ENCODE measurements around the gene C10orf120. TPM values are rescaled to one million over a fixed set of nuclear protein-coding genes. Genes with fewer than 3 reads are reported as not detected.

Gene C10orf120
- total RNA-seq, 1 donor from 2014 or later, result not detected

DNA sequence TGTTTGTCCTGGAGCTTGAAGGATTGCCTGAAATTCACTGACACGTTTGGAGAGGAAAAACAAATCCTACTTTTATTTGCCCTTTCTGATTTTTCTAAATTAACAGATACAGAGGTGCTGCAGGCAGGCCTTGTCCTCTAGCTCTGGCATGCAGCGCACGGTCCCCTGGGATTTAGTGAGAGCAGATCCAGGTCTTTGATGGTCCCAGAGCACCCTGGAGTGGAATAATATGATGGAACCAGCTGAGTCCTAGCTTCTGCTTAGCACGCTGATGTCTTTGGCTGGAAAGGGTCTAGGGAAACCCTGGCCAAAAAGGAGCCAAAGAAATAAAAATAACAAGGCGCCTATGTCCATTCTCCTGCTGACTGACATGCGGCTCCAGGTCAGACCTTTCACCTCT lies 40.5 kb downstream of the C10orf120 start:
- Histone ChIP-seq H3K4me3 (ENCODE audit: low read depth, low read length) (no peak overlapping the region), H3K27me3 (ENCODE audit: control insufficient read depth, insufficient read depth, low read length) (no peaks in the 10 kb centered on the region), H3K36me3 (ENCODE audit: control insufficient read depth, insufficient read depth, low read length) (no peaks in the 10 kb centered on the region)
- TF ChIP-seq, protein P1, sequence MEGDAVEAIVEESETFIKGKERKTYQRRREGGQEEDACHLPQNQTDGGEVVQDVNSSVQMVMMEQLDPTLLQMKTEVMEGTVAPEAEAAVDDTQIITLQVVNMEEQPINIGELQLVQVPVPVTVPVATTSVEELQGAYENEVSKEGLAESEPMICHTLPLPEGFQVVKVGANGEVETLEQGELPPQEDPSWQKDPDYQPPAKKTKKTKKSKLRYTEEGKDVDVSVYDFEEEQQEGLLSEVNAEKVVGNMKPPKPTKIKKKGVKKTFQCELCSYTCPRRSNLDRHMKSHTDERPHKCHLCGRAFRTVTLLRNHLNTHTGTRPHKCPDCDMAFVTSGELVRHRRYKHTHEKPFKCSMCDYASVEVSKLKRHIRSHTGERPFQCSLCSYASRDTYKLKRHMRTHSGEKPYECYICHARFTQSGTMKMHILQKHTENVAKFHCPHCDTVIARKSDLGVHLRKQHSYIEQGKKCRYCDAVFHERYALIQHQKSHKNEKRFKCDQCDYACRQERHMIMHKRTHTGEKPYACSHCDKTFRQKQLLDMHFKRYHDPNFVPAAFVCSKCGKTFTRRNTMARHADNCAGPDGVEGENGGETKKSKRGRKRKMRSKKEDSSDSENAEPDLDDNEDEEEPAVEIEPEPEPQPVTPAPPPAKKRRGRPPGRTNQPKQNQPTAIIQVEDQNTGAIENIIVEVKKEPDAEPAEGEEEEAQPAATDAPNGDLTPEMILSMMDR (IDR thresholded peaks at IDR 0.05; ENCODE audit: insufficient read depth, low read length, poor library complexity, severe bottlenecking), result no peak
- DNase-seq (ENCODE audit: low read depth), result no peak

DNA sequence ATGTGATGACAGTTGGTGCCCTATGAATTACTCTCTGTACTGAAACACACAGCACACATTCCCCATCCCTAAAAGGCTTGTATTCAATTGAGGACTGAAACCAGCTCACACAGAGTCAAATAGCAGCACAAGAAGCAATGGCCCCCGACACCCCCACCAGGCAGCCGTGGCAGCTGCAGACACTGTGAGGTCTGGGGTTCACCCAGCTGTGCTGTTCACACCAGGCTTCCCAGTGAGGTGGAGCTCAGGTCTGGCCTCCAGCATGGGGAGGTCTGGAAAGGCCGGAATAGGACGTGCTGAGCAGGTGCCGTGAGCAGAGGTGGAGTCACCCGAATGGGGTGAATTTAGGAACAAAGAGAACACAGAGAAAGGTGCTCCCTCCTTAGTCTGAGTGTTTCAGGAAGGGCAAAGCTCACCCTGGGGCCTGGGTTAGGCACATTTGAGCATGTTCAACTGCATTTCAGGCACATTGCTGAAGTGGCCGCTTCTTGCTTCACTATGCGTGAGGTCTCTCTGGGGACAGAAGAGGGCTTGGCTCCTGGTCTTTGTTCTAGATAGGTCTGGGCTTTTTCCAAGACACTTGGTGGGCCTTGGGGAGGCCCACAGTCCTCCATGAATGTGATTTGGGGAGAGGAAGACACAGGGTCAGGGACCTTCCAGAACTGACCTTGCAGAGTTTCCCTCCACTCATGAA lies 41.1 kb downstream of the C10orf120 start:
- no peaks in the 10 kb centered on the region for H3K27me3 ChIP-seq (ENCODE audit: control insufficient read depth, insufficient read depth, low read length)
- no peak overlapping the region for H3K4me3 ChIP-seq (ENCODE audit: low read depth, low read length)
- DNase-seq (ENCODE audit: low read depth), result no peak
- TF ChIP-seq, protein P1 (IDR thresholded peaks at IDR 0.05; ENCODE audit: insufficient read depth, low read length, poor library complexity, severe bottlenecking), result no peak
- H3K36me3 ChIP-seq (ENCODE audit: control insufficient read depth, insufficient read depth, low read length), result no peaks in the 10 kb centered on the region

DNA sequence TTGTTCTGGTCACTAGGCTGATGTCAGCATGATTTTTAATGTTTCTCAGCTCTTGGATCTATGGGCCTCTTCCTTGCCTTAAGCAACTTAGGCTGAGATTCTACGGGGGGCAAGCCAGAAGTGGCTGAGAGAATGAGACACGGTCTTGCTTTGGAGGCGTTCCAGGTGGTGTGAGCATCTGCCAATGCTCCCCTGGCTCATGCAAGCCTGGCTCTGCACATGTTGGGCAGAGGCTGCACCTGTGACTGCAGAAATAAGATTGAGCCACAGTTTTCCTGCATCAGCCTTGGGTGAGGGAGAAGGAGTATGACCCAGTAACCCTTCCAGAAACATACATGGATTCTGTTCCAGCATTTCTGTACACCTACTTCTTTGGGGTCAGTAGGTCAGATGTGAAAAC lies 41.9 kb downstream of the C10orf120 start:
- Histone ChIP-seq H3K36me3 (ENCODE audit: control insufficient read depth, insufficient read depth, low read length) (no peaks in the 10 kb centered on the region), H3K27me3 (ENCODE audit: control insufficient read depth, insufficient read depth, low read length) (peaks cover 2% of the 10 kb centered on the region), H3K4me3 (ENCODE audit: low read depth, low read length) (no peak overlapping the region)
- TF ChIP-seq, protein P1 (IDR thresholded peaks at IDR 0.05; ENCODE audit: insufficient read depth, low read length, poor library complexity, severe bottlenecking), result no peak
- no peak for DNase-seq (ENCODE audit: low read depth)

DNA sequence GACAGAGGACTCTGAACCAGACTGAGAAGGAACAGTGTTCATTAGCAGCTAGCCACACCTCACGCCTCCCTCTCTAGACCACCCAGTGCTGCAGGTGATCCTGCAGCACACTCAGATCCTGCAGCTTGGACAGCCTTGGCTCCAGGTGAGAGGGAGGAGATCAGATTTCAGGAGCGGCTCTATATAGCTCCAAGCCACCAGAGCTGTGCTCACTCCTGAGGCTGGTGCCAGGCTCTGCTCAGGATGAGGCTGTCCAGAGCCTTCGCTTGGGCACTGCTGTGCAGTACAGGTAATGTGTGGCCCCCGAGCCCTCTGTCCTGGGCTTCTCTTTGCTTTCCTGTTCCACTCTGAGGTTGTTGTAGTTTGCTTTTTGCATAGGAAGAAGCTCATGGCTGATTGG lies 42.4 kb downstream of the C10orf120 start:
- no peak for DNase-seq (ENCODE audit: low read depth)
- TF ChIP-seq, protein P1 (IDR thresholded peaks at IDR 0.05; ENCODE audit: insufficient read depth, low read length, poor library complexity, severe bottlenecking), result no peak
- Histone ChIP-seq H3K36me3 (ENCODE audit: control insufficient read depth, insufficient read depth, low read length) (no peaks in the 10 kb centered on the region), H3K27me3 (ENCODE audit: control insufficient read depth, insufficient read depth, low read length) (peaks cover 4% of the 10 kb centered on the region), H3K4me3 (ENCODE audit: low read depth, low read length) (no peak overlapping the region)

DNA sequence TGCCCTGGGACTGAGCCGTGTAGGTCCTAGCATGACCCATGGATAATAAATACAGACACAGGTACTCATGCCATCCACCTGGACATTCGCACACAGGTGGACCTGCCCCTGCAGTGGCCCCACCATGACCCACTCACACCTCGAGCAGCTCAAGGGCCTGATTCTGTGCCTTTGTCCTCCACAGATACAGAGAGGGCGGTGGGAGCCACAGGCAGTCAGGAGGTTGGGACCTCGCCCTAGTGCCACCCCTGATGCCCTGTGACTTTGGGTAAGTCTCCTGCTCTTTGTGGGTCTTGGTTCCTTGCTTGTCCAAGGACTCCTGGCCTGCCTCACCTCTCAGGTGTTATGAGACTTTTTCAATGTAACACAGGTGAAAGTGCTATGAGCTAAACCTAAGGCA lies 42.9 kb downstream of the C10orf120 start:
- H3K36me3 ChIP-seq (ENCODE audit: control insufficient read depth, insufficient read depth, low read length), result no peaks in the 10 kb centered on the region
- TF ChIP-seq, protein P1 (IDR thresholded peaks at IDR 0.05; ENCODE audit: insufficient read depth, low read length, poor library complexity, severe bottlenecking), result no peak
- H3K27me3 ChIP-seq (ENCODE audit: control insufficient read depth, insufficient read depth, low read length), result peaks cover 4% of the 10 kb centered on the region
- no peak overlapping the region for H3K4me3 ChIP-seq (ENCODE audit: low read depth, low read length)
- DNase-seq (ENCODE audit: low read depth), result no peak

DNA sequence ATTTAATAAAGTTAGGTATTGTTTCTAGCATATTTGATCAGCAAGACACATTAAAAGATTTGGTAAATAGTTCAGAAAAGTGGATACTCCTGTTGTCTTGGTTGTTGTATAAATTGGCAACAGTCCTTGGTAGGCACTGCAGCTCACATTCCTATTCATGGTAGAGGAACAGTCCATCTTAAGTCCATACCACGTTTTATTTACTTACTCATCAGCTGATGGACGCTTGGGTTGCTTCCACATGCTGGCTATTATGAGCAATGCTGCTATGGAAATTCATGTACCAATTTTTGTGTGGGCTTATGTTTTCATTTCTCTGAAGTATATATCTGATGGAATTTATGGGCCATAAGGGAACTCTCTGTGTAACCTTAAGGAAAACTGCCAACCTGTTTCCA lies 43.3 kb downstream of the C10orf120 start:
- Histone ChIP-seq H3K36me3 (ENCODE audit: control insufficient read depth, insufficient read depth, low read length) (no peaks in the 10 kb centered on the region), H3K27me3 (ENCODE audit: control insufficient read depth, insufficient read depth, low read length) (peaks cover 4% of the 10 kb centered on the region), H3K4me3 (ENCODE audit: low read depth, low read length) (no peak overlapping the region)
- TF ChIP-seq, protein P1 (IDR thresholded peaks at IDR 0.05; ENCODE audit: insufficient read depth, low read length, poor library complexity, severe bottlenecking), result no peak
- DNase-seq (ENCODE audit: low read depth), result no peak
